Glutamatergic neuron (in vitro differentiated cells): ENCODE results near the gene TAX1BP1. TPM values are rescaled to one million over a fixed set of nuclear protein-coding genes. Genes with fewer than 3 reads are reported as not detected.

Experiments
- DNase-seq: peaks from one replicate; pipeline ENCODE4 v3.0.0; 2022
- H3K27ac Mint-ChIP-seq: one replicate; pipeline ENCODE4 v1.8.0; 2020; ENCODE audit warnings: mild to moderate bottlenecking, mixed read lengths, inconsistent platforms; ENCODE audit not compliant: unreplicated experiment
- H3K27me3 Mint-ChIP-seq: one replicate; pipeline ENCODE4 v1.8.0; 2020; ENCODE audit warnings: mild to moderate bottlenecking, moderate library complexity, mixed read lengths, inconsistent platforms; ENCODE audit not compliant: unreplicated experiment
- H3K36me3 Mint-ChIP-seq: one replicate; pipeline ENCODE4 v1.8.0; 2020; ENCODE audit warnings: mild to moderate bottlenecking, mixed read lengths, inconsistent platforms; ENCODE audit not compliant: unreplicated experiment
- H3K4me1 Mint-ChIP-seq: one replicate; pipeline ENCODE4 v1.8.0; 2020; ENCODE audit warnings: mild to moderate bottlenecking, low read depth, mixed read lengths, inconsistent platforms; ENCODE audit not compliant: unreplicated experiment
- H3K4me3 Mint-ChIP-seq: one replicate; pipeline ENCODE4 v1.8.0; 2020; ENCODE audit warnings: mild to moderate bottlenecking, mixed read lengths, inconsistent platforms; ENCODE audit not compliant: unreplicated experiment
- H3K9me3 Mint-ChIP-seq: one replicate; pipeline ENCODE4 v1.8.0; 2020; ENCODE audit warnings: mild to moderate bottlenecking, moderate library complexity, mixed read lengths, inconsistent platforms; ENCODE audit not compliant: unreplicated experiment
- total RNA-seq: library from RNA; stranded (reverse); fragmentation: NEBNext Ultra II Directional; extraction: Animal tissue kit (Norgen Biotek cat#: 25700); gene quantifications from one replicate; pipeline ENCODE4 v1.2.1, GENCODE V29; 2021; ENCODE audit not compliant: unreplicated experiment
- TF ChIP-seq, protein P1 (sequence below): fragments of 200-600 bp; sonication (generic); IDR thresholded peaks from one replicate; pipeline ENCODE4 v1.5.0; 2021; ENCODE audit not compliant: partially characterized antibody, unreplicated experiment

Gene TAX1BP1
- total RNA-seq, 1 donor from 2014 or later = 103 TPM

DNA sequence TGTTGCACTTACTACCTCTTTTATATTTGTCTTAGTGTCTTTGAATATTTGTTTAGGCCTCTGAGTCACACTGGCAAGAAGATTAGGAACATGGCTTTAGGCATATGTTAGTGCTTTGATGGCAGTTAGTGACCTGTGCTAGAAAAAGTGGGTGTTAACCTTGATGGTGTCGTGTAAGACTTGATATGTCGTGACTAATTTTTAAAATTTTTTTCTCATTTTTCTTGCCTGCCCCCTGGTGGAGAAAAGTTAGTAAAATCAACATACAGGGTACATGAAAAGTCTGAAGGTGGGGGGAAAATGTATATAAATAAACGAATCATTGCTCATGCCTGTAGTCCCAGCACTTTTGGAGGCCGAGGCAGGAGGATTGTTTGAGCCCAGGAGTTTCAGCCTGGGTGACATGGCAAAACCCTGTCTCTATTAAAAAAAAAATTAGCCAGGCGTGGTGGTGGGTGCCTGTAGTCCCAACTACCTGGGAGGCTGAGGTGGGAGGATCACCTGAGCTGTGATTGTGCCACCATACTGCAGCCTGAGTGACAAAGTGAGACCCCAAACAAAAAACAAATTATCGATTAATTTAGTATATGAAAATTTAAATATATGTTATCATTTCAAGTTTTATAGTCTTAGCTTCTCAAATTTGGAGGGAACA, 44.6 kb downstream of the TAX1BP1 start:
- Mint-ChIP-seq H3K4me3 (no peak overlapping the region), H3K4me1 (peaks cover 3% of the 10 kb centered on the region), H3K36me3 (no peaks in the 10 kb centered on the region), H3K27me3 (no peaks in the 10 kb centered on the region), H3K9me3 (no peaks in the 10 kb centered on the region), H3K27ac (no peak overlapping the region)
- DNase-seq = no peak
- TF ChIP-seq, protein P1, sequence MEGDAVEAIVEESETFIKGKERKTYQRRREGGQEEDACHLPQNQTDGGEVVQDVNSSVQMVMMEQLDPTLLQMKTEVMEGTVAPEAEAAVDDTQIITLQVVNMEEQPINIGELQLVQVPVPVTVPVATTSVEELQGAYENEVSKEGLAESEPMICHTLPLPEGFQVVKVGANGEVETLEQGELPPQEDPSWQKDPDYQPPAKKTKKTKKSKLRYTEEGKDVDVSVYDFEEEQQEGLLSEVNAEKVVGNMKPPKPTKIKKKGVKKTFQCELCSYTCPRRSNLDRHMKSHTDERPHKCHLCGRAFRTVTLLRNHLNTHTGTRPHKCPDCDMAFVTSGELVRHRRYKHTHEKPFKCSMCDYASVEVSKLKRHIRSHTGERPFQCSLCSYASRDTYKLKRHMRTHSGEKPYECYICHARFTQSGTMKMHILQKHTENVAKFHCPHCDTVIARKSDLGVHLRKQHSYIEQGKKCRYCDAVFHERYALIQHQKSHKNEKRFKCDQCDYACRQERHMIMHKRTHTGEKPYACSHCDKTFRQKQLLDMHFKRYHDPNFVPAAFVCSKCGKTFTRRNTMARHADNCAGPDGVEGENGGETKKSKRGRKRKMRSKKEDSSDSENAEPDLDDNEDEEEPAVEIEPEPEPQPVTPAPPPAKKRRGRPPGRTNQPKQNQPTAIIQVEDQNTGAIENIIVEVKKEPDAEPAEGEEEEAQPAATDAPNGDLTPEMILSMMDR = peak; percentile 90

DNA sequence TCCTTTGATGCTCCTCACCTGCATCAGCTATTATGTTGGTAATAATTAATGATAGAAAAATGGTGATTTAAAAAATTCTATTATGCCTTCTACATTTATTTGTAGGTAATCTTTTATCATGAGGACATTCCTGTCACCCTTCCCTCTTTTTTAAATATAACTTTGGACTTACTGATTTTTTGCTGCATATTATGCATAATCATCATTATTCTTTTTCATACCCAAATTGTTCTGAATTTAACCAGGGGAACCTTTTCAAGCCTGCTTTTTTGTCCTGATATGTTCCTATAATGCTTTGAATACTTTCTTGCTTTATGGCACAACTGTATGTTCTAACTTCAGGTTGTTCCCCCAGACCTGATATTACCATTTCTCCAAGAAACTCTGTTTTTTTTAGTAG, 48.5 kb downstream of the TAX1BP1 start:
- H3K27me3 Mint-ChIP-seq = no peaks in the 10 kb centered on the region
- H3K4me1 Mint-ChIP-seq = no peaks in the 10 kb centered on the region
- no peak overlapping the region for H3K4me3 Mint-ChIP-seq
- no peak for DNase-seq
- H3K27ac Mint-ChIP-seq = no peak overlapping the region
- H3K36me3 Mint-ChIP-seq = no peaks in the 10 kb centered on the region
- no peaks in the 10 kb centered on the region for H3K9me3 Mint-ChIP-seq
- TF ChIP-seq, protein P1 = no peak

DNA sequence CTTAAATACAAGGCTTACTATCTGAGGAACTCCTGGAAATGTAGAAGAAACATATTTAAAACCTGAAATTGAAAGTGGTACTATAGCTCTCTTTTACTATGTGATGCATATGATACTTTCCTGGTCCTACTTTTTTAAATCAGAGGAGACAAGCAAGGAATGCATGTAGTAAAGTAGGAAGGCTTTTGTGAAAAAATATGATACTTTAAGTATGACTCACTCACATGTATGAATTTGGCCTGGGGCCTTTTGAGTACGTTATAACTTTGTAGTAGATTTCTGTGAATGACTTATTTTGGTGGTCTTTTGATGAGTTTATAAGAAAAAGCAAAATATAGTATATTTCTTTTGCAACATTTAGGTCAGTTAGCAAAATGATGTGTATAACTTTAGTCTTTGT, 53.8 kb downstream of the TAX1BP1 start:
- Mint-ChIP-seq H3K4me3 (no peak overlapping the region), H3K9me3 (no peaks in the 10 kb centered on the region), H3K27me3 (no peaks in the 10 kb centered on the region), H3K36me3 (no peaks in the 10 kb centered on the region), H3K27ac (no peak overlapping the region), H3K4me1 (no peaks in the 10 kb centered on the region)
- no peak for DNase-seq
- TF ChIP-seq, protein P1 = no peak

DNA sequence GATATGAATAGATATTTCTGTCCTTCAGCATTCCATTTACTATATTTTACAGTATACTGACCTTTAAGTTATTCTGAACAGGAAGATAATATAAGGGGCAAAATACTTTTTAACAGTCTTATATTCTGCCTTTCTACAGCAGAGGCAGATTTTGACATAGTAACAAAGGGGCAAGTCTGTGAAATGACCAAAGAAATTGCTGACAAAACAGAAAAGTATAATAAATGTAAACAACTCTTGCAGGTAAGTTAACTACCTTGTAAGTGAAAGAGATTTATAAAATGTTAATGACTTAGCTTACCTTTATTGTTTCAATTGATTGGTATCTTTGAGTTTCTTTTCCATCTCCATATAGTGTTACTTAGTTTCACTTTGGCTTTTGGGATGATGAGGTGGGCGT, 56.0 kb downstream of the TAX1BP1 start:
- no peak overlapping the region for H3K4me3 Mint-ChIP-seq
- no peaks in the 10 kb centered on the region for H3K9me3 Mint-ChIP-seq
- no peaks in the 10 kb centered on the region for H3K27me3 Mint-ChIP-seq
- no peaks in the 10 kb centered on the region for H3K36me3 Mint-ChIP-seq
- DNase-seq = no peak
- TF ChIP-seq, protein P1 = no peak
- H3K27ac Mint-ChIP-seq = no peak overlapping the region
- H3K4me1 Mint-ChIP-seq = no peaks in the 10 kb centered on the region

DNA sequence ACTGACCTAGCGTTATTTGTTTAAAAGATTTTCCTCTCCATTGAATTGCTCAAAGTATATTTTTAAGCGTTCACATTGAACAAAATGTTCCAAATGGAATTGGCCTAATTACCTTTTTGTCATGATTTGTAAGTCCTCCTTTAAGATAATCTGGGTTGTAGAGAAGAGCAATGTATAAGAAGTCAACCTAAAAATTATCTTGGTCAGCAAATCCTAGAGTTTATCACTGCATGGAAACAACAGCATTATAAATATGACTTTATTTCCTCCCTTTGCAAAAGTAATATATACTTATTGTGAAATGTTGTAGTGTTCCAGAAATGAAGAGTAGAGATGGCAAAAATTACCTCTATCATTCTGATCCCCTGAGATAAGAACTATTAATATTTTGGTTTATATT, 59.2 kb downstream of the TAX1BP1 start:
- Mint-ChIP-seq H3K27me3 (no peaks in the 10 kb centered on the region), H3K4me3 (no peak overlapping the region), H3K27ac (no peak overlapping the region), H3K36me3 (no peaks in the 10 kb centered on the region), H3K4me1 (peaks cover 8% of the 10 kb centered on the region), H3K9me3 (no peaks in the 10 kb centered on the region)
- no peak for DNase-seq
- TF ChIP-seq, protein P1 = no peak
